ENCODE measurements around the gene RASA4B. TPM values are rescaled to one million over a fixed set of nuclear protein-coding genes. Genes with fewer than 3 reads are reported as not detected.

Gene RASA4B
- total and polyA plus RNA-seq, 8 donors, result 8.6 to 35.9 (median 16.8) TPM

- TF ChIP-seq POLR2A (IDR thresholded peaks at IDR 0.05) (no peak), CTCF (IDR thresholded peaks at IDR 0.05) (no peak), POLR2AphosphoS5 (IDR thresholded peaks at IDR 0.05) (no peak), EP300 (IDR thresholded peaks at IDR 0.05) (no peak)
- DNase-seq, result no peak
- H3K27me3 ChIP-seq, result no peaks in the 10 kb centered on the region
- peaks cover 13 to 53% (median 45%) of the 10 kb centered on the region in 4 donors for H3K36me3 ChIP-seq
- 87 to 92% (median 92%) methylated on average over 21 to 24 of the region's 24 CpGs for WGBS, 5 donors
- H3K4me1 ChIP-seq, result peaks cover 15 to 68% (median 50%) of the 10 kb centered on the region in 4 donors
- intact Hi-C loops (cut with DNase I; ENCODE audit: low total_unique reads), result loop anchor here (10.0 kb wide), 1 partner anchor 183 kb away; the partner anchor contains the start of gene SH2B2
- no peaks in the 10 kb centered on the region for H3K9me3 ChIP-seq
- no peak overlapping the region for H3K27ac ChIP-seq
- no peak overlapping the region for H3K4me3 ChIP-seq
Observed at GRCh38 chr7:102467581-102468477, 49.7 kb downstream of the RASA4B start.

- H3K9me3 ChIP-seq, result no peaks in the 10 kb centered on the region
- WGBS, 5 donors, result 95 to 99% (median 97%) methylated on average over 7 of the region's 7 CpGs
- TF ChIP-seq POLR2A (IDR thresholded peaks at IDR 0.05) (no peak), EP300 (IDR thresholded peaks at IDR 0.05) (no peak), CTCF (IDR thresholded peaks at IDR 0.05) (no peak), POLR2AphosphoS5 (IDR thresholded peaks at IDR 0.05) (no peak)
- peaks cover 15 to 67% (median 54%) of the 10 kb centered on the region in 4 donors for H3K4me1 ChIP-seq
- intact Hi-C loops (cut with DNase I; ENCODE audit: low total_unique reads), result loop anchor here (10.0 kb wide), 1 partner anchor 181 kb away; the partner anchor contains the start of gene SH2B2
- peaks cover 6 to 38% (median 28%) of the 10 kb centered on the region in 4 donors for H3K36me3 ChIP-seq
- no peak overlapping the region for H3K27ac ChIP-seq
- H3K27me3 ChIP-seq, result no peaks in the 10 kb centered on the region
- H3K4me3 ChIP-seq, result peak overlapping the region in 2 of 4 donors; percentile 95 to 98
- DNase-seq, result no peak
Observed at GRCh38 chr7:102466097-102466496, 51.5 kb downstream of the RASA4B start.

- TF ChIP-seq POLR2A (IDR thresholded peaks at IDR 0.05) (no peak), POLR2AphosphoS5 (IDR thresholded peaks at IDR 0.05) (peak; percentile 68 to 91 (median 80))
- H3K36me3 ChIP-seq, result peaks cover 6 to 25% (median 20%) of the 10 kb centered on the region in 4 donors
- H3K4me3 ChIP-seq, result peak within 1 kb of the TSS; percentile 95 to 100 (median 98)
- no peaks in the 10 kb centered on the region for H3K9me3 ChIP-seq
- intact Hi-C loops (cut with DNase I; ENCODE audit: low total_unique reads), result loop anchor here (10.0 kb wide), 1 partner anchor 180 kb away; the partner anchor contains the start of gene SH2B2
- peak within 1 kb of the TSS; percentile 39 to 85 (median 78) for H3K27ac ChIP-seq
- peaks cover 15 to 53% (median 43%) of the 10 kb centered on the region in 4 donors for H3K4me1 ChIP-seq
- WGBS, 5 donors, result 0 to 1% (median 1%) methylated on average over 15 to 81 of the region's 81 CpGs
- DNase-seq, result peak; percentile 97
- H3K27me3 ChIP-seq, result no peaks in the 10 kb centered on the region
Observed at GRCh38 chr7:102464577-102465280, 52.8 kb downstream of the RASA4B start, which contains the start of the genes ALKBH4 and LRWD1. TSS of gene ALKBH4 (minus strand) at chr7:102464863. CDS start at chr7:102464836, 27 bp downstream. TSS of gene LRWD1 (plus strand) at chr7:102464984. CDS start at chr7:102465081, 97 bp downstream.

- Histone ChIP-seq H3K9me3 (no peaks in the 10 kb centered on the region), H3K4me3 (peak overlapping the region; percentile 95 to 100 (median 98)), H3K27ac (peak overlapping the region; percentile 39 to 85 (median 78)), H3K27me3 (no peaks in the 10 kb centered on the region), H3K4me1 (peaks cover 15 to 51% (median 39%) of the 10 kb centered on the region in 4 donors), H3K36me3 (peaks cover 12 to 24% (median 20%) of the 10 kb centered on the region in 4 donors)
- intact Hi-C loops (cut with DNase I; ENCODE audit: low total_unique reads), result loop anchor here (10.0 kb wide), 1 partner anchor 179 kb away; the partner anchor contains the start of gene SH2B2
- DNase-seq, result no peak
- TF ChIP-seq POLR2AphosphoS5 (IDR thresholded peaks at IDR 0.05), result no peak
- no peak for TF ChIP-seq CTCF (IDR thresholded peaks at IDR 0.05)
- no peak for TF ChIP-seq EP300 (IDR thresholded peaks at IDR 0.05)
- no peak for TF ChIP-seq POLR2A (IDR thresholded peaks at IDR 0.05)
- 8 to 10% (median 9%) methylated on average over 24 of the region's 24 CpGs for WGBS, 5 donors
Observed at GRCh38 chr7:102463841-102464576, 53.6 kb downstream of the RASA4B start.

Data from stomach (tissue), 9 donors.